SK-N-SH treated with all-trans-retinoic acid at 6 μM for 48 hours (cell line): ENCODE measurements around the gene ACTR2.

Experiments used
- ATAC-seq: fragments of 200-7000 bp; cut with Tn5 transposase; 3 replicates; pipeline ENCODE4 v1.9.1; 2020; ENCODE audit warnings: mild to moderate bottlenecking, moderate library complexity
- ARNTL ChIP-seq: fragments of 450-650 bp; formaldehyde crosslinking; IDR thresholded peaks from 2 replicates; pipeline ENCODE4 v1.5.0; 2020; ENCODE audit warnings: low read depth, mild to moderate bottlenecking, moderate library complexity, borderline replicate concordance
- BACH2 ChIP-seq: fragments of 250-450 bp; sonication (Bioruptor Pico); IDR thresholded peaks from 2 replicates; pipeline ENCODE4 v1.9.0; 2021; ENCODE audit warnings: mild to moderate bottlenecking, borderline replicate concordance
- CSDC2 ChIP-seq: fragments of 250-450 bp; sonication (Bioruptor Pico); IDR thresholded peaks from 2 replicates; pipeline ENCODE4 v1.5.0; 2020; ENCODE audit warnings: mild to moderate bottlenecking, moderate library complexity
- CSRNP3 ChIP-seq: fragments of 250-450 bp; sonication (Bioruptor Pico); IDR thresholded peaks from 2 replicates; pipeline ENCODE4 v1.5.1; 2021; ENCODE audit warnings: mild to moderate bottlenecking, moderate library complexity
- ESRRG ChIP-seq: fragments of 250-450 bp; sonication (Bioruptor Pico); IDR thresholded peaks from 2 replicates; pipeline ENCODE4 v1.6.1; 2021; ENCODE audit warnings: mild to moderate bottlenecking
- GLIS3 ChIP-seq: fragments of 250-450 bp; sonication (Bioruptor Pico); IDR thresholded peaks from 2 replicates; pipeline ENCODE4 v1.5.0; 2020; ENCODE audit warnings: mild to moderate bottlenecking, moderate library complexity
- ISL1 ChIP-seq: fragments of 250-450 bp; sonication (Bioruptor Pico); IDR thresholded peaks from 2 replicates; pipeline ENCODE4 v2.1.2; 2022; ENCODE audit warnings: mild to moderate bottlenecking, moderate library complexity
- OSR1 ChIP-seq: fragments of 250-450 bp; sonication (Bioruptor Pico); IDR thresholded peaks from 2 replicates; pipeline ENCODE4 v1.8.0; 2022; ENCODE audit warnings: moderate library complexity, mild to moderate bottlenecking, inconsistent platforms
- PATZ1 ChIP-seq: fragments of 250-450 bp; sonication (Bioruptor Pico); IDR thresholded peaks from 2 replicates; pipeline ENCODE4 v1.8.0; 2020; ENCODE audit warnings: mild to moderate bottlenecking, moderate library complexity, borderline replicate concordance
- POU6F1 ChIP-seq: fragments of 250-450 bp; sonication (Bioruptor Pico); IDR thresholded peaks from 2 replicates; pipeline ENCODE4 v1.8.0; 2021; ENCODE audit warnings: low read depth, mild to moderate bottlenecking, moderate library complexity, borderline replicate concordance
- PPARA ChIP-seq: fragments of 250-450 bp; sonication (Bioruptor Pico); IDR thresholded peaks from 2 replicates; pipeline ENCODE4 v1.5.0; 2020; ENCODE audit warnings: mild to moderate bottlenecking, borderline replicate concordance
- RARB ChIP-seq: fragments of 250-450 bp; sonication (Bioruptor Pico); IDR thresholded peaks from 2 replicates; pipeline ENCODE4 v1.8.0; 2021; ENCODE audit warnings: mild to moderate bottlenecking, moderate library complexity
- SNAI2 ChIP-seq: fragments of 250-450 bp; sonication (Bioruptor Pico); IDR thresholded peaks from 2 replicates; pipeline ENCODE4 v1.5.0; 2020; ENCODE audit warnings: mild to moderate bottlenecking, moderate library complexity
- TCF4 ChIP-seq: fragments of 250-450 bp; sonication (Bioruptor Pico); IDR thresholded peaks from 2 replicates; pipeline ENCODE4 v1.8.0; 2021; ENCODE audit warnings: mild to moderate bottlenecking, moderate library complexity, borderline replicate concordance
- TOX ChIP-seq: fragments of 250-450 bp; sonication (Bioruptor Pico); IDR thresholded peaks from 2 replicates; pipeline ENCODE4 v1.8.0; 2021; ENCODE audit warnings: mild to moderate bottlenecking, moderate library complexity, borderline replicate concordance
- TSHZ2 ChIP-seq: fragments of 250-450 bp; sonication (Bioruptor Pico); IDR thresholded peaks from 2 replicates; pipeline ENCODE4 v1.5.0; 2020; ENCODE audit warnings: mild to moderate bottlenecking, moderate library complexity
- ZC3H10 ChIP-seq: fragments of 250-450 bp; sonication (Bioruptor Pico); IDR thresholded peaks from 2 replicates; pipeline ENCODE4 v1.5.1; 2021; ENCODE audit warnings: mild to moderate bottlenecking, moderate library complexity
- ZNF565 ChIP-seq: fragments of 450-650 bp; formaldehyde crosslinking; conservative IDR thresholded peaks from 2 replicates; pipeline ENCODE4 v1.5.0; 2020; ENCODE audit warnings: low read depth, mild to moderate bottlenecking, moderate library complexity
- ZNF70 ChIP-seq: fragments of 450-650 bp; formaldehyde crosslinking; IDR thresholded peaks from 2 replicates; pipeline ENCODE4 v1.5.0; 2020; ENCODE audit warnings: mild to moderate bottlenecking, moderate library complexity
- ZNF8 ChIP-seq: fragments of 450-650 bp; formaldehyde crosslinking; IDR thresholded peaks from 2 replicates; pipeline ENCODE4 v1.5.0; 2020; ENCODE audit warnings: mild to moderate bottlenecking, moderate library complexity

ACTR2 gene

GRCh38 chr2:65263262-65263661, 35.6 kb downstream of the ACTR2 start:
- no peak for TF ChIP-seq GLIS3 (CRISPR knock-in tag)
- no peak for TF ChIP-seq ZNF8 (CRISPR knock-in tag)
- TF ChIP-seq PPARA, result no peak
- no peak for TF ChIP-seq TSHZ2 (CRISPR knock-in tag)
- no peak for TF ChIP-seq ISL1 (CRISPR knock-in tag)
- TF ChIP-seq ZNF565 (CRISPR knock-in tag), result no peak
- no peak for TF ChIP-seq RARB (CRISPR knock-in tag)
- no peak for TF ChIP-seq TOX (CRISPR knock-in tag)
- TF ChIP-seq OSR1 (CRISPR knock-in tag), result no peak
- TF ChIP-seq ZC3H10 (CRISPR knock-in tag), result no peak
- no peak for TF ChIP-seq CSRNP3 (CRISPR knock-in tag)
- no peak for TF ChIP-seq CSDC2 (CRISPR knock-in tag)
- TF ChIP-seq ESRRG, result no peak
- no peak for TF ChIP-seq ZNF70 (CRISPR knock-in tag)
- TF ChIP-seq SNAI2 (CRISPR knock-in tag), result no peak
- no peak for TF ChIP-seq TCF4 (CRISPR knock-in tag)
- TF ChIP-seq PATZ1, result no peak
- TF ChIP-seq ARNTL (CRISPR knock-in tag), result no peak
- TF ChIP-seq POU6F1 (CRISPR knock-in tag), result no peak
- TF ChIP-seq BACH2 (CRISPR knock-in tag), result no peak
- TF ChIP-seq, all 23 proteins: peak for 0
- no peak for ATAC-seq

GRCh38 chr2:65263986-65264385, 36.4 kb downstream of the ACTR2 start:
- no peak for TF ChIP-seq ZC3H10 (CRISPR knock-in tag)
- TF ChIP-seq RARB (CRISPR knock-in tag), result no peak
- no peak for ATAC-seq

DNA sequence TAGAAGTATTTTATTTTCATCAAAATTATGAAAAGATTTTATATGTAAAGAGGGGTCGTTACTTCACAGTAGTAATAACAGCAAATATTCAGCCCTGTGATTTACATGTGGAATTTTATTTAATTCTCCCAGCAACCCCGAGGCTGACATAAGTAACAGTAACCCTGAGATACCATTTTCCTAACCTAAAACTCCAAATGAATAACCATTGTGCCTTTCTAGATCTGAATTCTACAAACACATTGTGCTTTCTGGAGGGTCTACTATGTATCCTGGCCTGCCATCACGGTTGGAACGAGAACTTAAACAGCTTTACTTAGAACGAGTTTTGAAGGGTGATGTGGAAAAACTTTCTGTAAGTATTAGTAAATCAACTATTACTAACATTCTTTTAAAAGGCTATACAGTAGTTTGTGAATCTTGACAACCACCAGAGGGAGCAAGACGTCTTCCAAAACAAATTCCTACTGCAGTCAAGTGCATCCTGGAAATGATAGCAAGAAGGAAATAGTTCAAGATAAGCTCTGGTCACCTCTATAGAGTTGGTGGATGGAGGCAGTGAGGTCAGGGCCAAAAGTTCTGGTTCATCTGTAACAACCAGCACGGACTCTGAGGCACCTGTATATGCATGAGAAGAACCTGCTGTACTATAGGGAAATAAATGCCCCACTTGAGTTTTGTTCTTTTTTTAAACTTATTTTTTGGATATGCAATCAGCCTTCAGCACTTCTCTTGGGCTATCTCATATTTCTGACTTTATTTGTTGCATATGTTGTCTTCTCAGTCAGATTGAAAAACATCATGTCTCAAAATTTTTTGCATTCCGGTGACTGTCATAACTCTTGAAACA, 37.4 kb downstream of the ACTR2 start:
- peak; percentile 79 for ATAC-seq

More for the DNA sequence above, 37.4 kb downstream of the ACTR2 start:
- TF ChIP-seq POU6F1 (CRISPR knock-in tag) (no peak), BACH2 (CRISPR knock-in tag) (no peak), ISL1 (CRISPR knock-in tag) (no peak), RARB (CRISPR knock-in tag) (no peak), ZNF8 (CRISPR knock-in tag) (no peak)
